Measurements from ENCODE around the gene XRCC6. TPM values are rescaled to one million over a fixed set of nuclear protein-coding genes. Genes with fewer than 3 reads are reported as not detected.
"Not testable (repeated sequence)": the region's sequence is repeated elsewhere in the genome, so short reads cannot be mapped to it uniquely, and the experiment has no call there.

XRCC6 gene
- polyA plus RNA-seq, result 100 to 1,000 TPM in 2 of 3 donors, 10 to 100 TPM in 1; 82.5 to 158 (median 152) TPM

- WGBS, 3 donors, result 0 to 1% (median 0%) methylated on average over 70 of the region's 70 CpGs
These were observed at the start of gene XRCC6 for GRCh38 chr22:41621099-41621910. Gene XRCC6, plus strand, starts transcription at chr22:41621295. Its CDS starts 710 bp downstream, at chr22:41622005.

GRCh38 chr22:41571786-41572185, 49.3 kb upstream of the XRCC6 start:
- 92 to 97% (median 95%) methylated on average over 10 to 14 of the region's 14 CpGs for WGBS, 3 donors
- H3K27ac ChIP-seq (ENCODE audit: low read depth, low read length), result no peak overlapping the region

More at GRCh38 chr22:41621099-41621910, at the start of gene XRCC6:
- peak within 1 kb of the TSS; percentile 70 for H3K27ac ChIP-seq (ENCODE audit: low read depth, low read length)

- 94 to 100% (median 96%) methylated on average over 3 of the region's 3 CpGs for WGBS, 3 donors
- H3K27ac ChIP-seq (ENCODE audit: low read depth, low read length), result not testable (repeated sequence)
These were observed 48.8 kb upstream of the XRCC6 start for GRCh38 chr22:41572305-41572704.

GRCh38 chr22:41573677-41574076, 47.4 kb upstream of the XRCC6 start:
- H3K27ac ChIP-seq (ENCODE audit: low read depth, low read length), result no peak overlapping the region
- WGBS, 3 donors, result 91 to 95% (median 93%) methylated on average over 11 of the region's 11 CpGs

- WGBS, 3 donors, result 63 to 73% (median 70%) methylated on average over 24 to 26 of the region's 26 CpGs
- H3K27ac ChIP-seq (ENCODE audit: low read depth, low read length), result no peak overlapping the region
These were observed 46.2 kb upstream of the XRCC6 start for GRCh38 chr22:41574847-41575381.

- H3K27ac ChIP-seq (ENCODE audit: low read depth, low read length), result no peak overlapping the region
- 82 to 90% (median 85%) methylated on average over 15 of the region's 15 CpGs for WGBS, 3 donors
These were observed 45.6 kb upstream of the XRCC6 start for GRCh38 chr22:41575533-41575932.

- WGBS, 3 donors, result 74 to 81% (median 78%) methylated on average over 9 of the region's 9 CpGs
- H3K27ac ChIP-seq (ENCODE audit: low read depth, low read length), result no peak overlapping the region
These were observed 44.2 kb upstream of the XRCC6 start for GRCh38 chr22:41576877-41577276.

GRCh38 chr22:41578114-41578513, 43.0 kb upstream of the XRCC6 start:
- WGBS, 3 donors, result 92 to 94% (median 92%) methylated on average over 8 of the region's 8 CpGs
- H3K27ac ChIP-seq (ENCODE audit: low read depth, low read length), result no peak overlapping the region

- H3K27ac ChIP-seq (ENCODE audit: low read depth, low read length), result no peak overlapping the region
- WGBS, 3 donors, result 92 to 94% (median 94%) methylated on average over 9 of the region's 9 CpGs
These were observed 42.3 kb upstream of the XRCC6 start for GRCh38 chr22:41578818-41579217.

GRCh38 chr22:41579297-41579996, 41.6 kb upstream of the XRCC6 start:
- 94 to 96% (median 96%) methylated on average over 12 of the region's 12 CpGs for WGBS, 3 donors
- H3K27ac ChIP-seq (ENCODE audit: low read depth, low read length), result no peak overlapping the region

GRCh38 chr22:41579997-41580355, 41.1 kb upstream of the XRCC6 start:
- WGBS, 3 donors, result 88 to 92% (median 92%) methylated on average over 6 of the region's 6 CpGs
- no peak overlapping the region for H3K27ac ChIP-seq (ENCODE audit: low read depth, low read length)

GRCh38 chr22:41582694-41583093, 38.4 kb upstream of the XRCC6 start:
- 81 to 91% (median 81%) methylated on average over 8 of the region's 8 CpGs for WGBS, 3 donors
- H3K27ac ChIP-seq (ENCODE audit: low read depth, low read length), result no peak overlapping the region

GRCh38 chr22:41584881-41585280, 36.2 kb upstream of the XRCC6 start:
- 89 to 95% (median 90%) methylated on average over 6 of the region's 6 CpGs for WGBS, 3 donors
- no peak overlapping the region for H3K27ac ChIP-seq (ENCODE audit: low read depth, low read length)

- WGBS, 3 donors, result 93 to 98% (median 97%) methylated on average over 7 of the region's 7 CpGs
- no peak overlapping the region for H3K27ac ChIP-seq (ENCODE audit: low read depth, low read length)
These were observed 35.2 kb upstream of the XRCC6 start for GRCh38 chr22:41585898-41586297.

GRCh38 chr22:41587347-41587723, 33.8 kb upstream of the XRCC6 start:
- H3K27ac ChIP-seq (ENCODE audit: low read depth, low read length), result no peak overlapping the region
- WGBS, 3 donors, result 50 to 95% (median 88%) methylated on average over 7 of the region's 7 CpGs

GRCh38 chr22:41589391-41590241, 31.5 kb upstream of the XRCC6 start, which contains the start of gene PMM1:
Gene PMM1, minus strand, starts transcription at chr22:41589840. Its CDS starts 35 bp downstream, at chr22:41589805.
- no peak within 1 kb of the TSS for H3K27ac ChIP-seq (ENCODE audit: low read depth, low read length)
- 0 to 1% (median 1%) methylated on average over 59 to 61 of the region's 61 CpGs for WGBS, 3 donors

- 94 to 96% (median 96%) methylated on average over 46 to 51 of the region's 51 CpGs for WGBS, 3 donors
- H3K27ac ChIP-seq (ENCODE audit: low read depth, low read length), result not testable (repeated sequence)
These were observed 27.6 kb upstream of the XRCC6 start for GRCh38 chr22:41593336-41593960.

GRCh38 chr22:41595703-41596102, 25.4 kb upstream of the XRCC6 start:
- H3K27ac ChIP-seq (ENCODE audit: low read depth, low read length), result no peak overlapping the region
- WGBS, 3 donors, result 86 to 92% (median 89%) methylated on average over 5 of the region's 5 CpGs
